Hematopoietic multipotent progenitor cell treated with erythropoietin and hydrocortisone succinate and interleukin-3 and kit ligand, for 4 days (in vitro differentiated cells): ENCODE results near the gene PINK1.
"Not testable (repeated sequence)": the region's sequence is repeated elsewhere in the genome, so short reads cannot be mapped to it uniquely, and the experiment has no call there.

Experiments
- DNase-seq: peaks from one replicate; pipeline ENCODE4 v3.0.0-alpha.2; 2015

PINK1 gene

DNA sequence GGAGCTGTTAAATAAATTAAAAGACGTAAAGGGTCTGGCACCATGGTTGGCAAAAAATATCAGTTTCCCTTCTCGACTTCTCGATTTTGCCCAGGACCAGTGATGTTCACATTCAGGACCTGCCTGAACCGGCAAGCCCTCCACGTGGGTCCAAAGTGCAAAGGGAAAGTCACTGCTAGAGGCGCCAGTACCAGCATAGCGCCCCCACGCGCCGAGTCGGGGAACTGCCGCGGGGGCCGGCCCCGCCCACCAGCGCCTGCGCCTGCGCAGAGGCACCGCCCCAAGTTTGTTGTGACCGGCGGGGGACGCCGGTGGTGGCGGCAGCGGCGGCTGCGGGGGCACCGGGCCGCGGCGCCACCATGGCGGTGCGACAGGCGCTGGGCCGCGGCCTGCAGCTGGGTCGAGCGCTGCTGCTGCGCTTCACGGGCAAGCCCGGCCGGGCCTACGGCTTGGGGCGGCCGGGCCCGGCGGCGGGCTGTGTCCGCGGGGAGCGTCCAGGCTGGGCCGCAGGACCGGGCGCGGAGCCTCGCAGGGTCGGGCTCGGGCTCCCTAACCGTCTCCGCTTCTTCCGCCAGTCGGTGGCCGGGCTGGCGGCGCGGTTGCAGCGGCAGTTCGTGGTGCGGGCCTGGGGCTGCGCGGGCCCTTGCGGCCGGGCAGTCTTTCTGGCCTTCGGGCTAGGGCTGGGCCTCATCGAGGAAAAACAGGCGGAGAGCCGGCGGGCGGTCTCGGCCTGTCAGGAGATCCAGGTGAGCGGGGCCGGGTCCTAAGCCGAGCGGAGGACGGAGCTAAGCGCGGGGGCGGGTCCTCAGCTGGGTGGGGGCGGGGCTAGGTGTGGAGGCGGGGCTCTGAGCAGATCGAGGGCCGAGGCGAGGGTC is at the start of gene PINK1:
TSS of gene PINK1 (plus strand) at position 269 of the 875 bp plus-strand sequence. CDS start at position 360, 91 bp downstream.
- DNase-seq: peak; percentile 87

DNA sequence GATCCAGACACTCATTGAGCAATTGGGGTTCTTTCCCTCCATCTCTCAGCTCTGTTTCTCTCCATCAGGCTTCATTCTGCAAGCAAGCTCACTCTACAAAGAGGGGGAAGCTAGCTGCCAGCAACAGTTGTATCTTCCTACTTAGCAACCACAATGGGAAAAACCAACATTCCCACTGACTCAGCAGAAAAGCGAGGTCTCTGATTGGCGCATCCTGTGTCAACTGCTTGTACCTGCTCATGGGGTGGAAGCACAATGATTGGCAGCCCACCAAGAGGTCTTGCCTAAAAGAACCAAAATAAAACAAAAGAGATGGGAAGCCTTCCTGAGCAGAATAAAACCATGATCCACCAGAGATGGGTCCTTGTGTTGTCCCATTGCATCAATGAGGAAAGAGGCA is 48.4 kb upstream of the PINK1 start:
- no peak for DNase-seq

DNA sequence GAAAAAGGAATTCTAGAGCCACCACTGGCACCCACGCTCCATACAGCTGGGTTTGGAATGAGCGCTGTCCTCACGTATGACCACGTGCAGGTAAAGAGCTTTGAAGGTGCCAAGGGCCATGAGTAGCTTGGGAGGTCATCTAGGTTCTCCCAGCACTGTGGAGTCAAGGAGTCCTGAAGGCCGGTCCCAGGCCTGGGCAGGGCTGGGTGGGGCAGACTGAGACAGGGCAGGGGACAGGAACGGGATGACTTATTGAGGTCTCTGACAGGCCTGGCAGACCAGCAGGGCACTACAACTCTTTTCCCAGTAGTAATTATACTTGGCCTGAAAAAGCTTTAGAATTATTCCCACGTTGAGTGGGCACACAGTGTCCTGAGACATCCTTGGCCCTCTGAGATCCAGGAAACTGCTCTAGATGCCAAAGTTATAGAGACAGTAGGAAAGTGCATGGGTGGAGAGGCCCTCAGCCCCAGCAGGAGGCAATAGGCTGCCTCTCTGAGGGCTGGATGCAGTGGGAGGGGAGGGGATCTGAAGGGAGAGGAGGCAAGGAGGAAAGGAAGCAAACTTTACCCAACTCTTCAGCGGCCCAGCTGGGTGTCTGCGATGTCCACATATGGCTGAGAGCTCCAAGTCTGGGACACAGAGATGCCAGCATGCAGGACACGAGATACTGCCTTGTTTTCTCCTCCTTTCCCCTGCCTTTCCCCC is 46.2 kb upstream of the PINK1 start:
- DNase-seq: no peak

DNA sequence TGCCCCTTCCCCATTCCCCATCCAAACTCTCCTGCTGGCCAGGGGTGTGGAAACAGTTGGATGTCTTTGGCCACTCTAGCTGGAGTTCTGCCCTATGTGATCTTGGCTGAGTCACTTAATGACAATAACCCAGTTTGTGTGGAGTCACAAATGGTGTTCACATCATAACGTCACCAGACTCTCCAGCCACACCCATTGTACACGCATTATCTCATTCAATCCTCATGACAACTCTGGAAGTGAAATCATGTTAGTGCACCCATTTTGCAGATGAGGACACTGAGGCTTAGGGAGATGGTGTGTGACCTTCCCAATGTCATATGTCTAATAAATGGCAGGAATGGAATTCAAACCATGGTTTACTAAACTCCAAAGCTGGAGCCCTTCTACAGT is 45.6 kb upstream of the PINK1 start:
- DNase-seq: no peak

DNA sequence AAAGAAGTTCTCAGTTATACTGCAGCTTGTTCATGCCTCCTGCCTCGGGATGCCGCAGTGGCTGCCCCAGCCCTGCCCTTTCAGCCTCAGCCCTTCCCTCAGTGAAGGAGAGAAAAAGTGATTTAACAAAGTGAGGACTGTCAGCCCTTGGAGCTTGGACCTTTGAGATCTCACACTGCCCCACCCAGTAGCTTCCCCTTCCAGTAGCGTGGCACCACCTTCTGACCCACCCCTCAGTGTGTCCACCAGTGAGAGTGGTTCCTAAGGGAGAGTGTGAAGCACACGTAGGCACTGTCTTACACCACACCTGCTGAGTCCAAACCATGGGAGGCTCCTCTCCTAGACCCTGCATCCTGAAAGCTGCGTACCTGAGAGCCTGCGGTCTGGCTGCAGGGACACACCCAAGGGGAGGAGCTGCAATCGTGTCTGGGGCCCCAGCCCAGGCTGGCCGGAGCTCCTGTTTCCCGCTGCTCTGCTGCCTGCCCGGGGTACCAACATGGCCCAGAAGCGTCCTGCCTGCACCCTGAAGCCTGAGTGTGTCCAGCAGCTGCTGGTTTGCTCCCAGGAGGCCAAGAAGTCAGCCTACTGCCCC is 44.5 kb upstream of the PINK1 start, which contains the start of gene CDA:
TSS of gene CDA (plus strand) at position 464 of the 592 bp plus-strand sequence. CDS start at position 497, 33 bp downstream.
- DNase-seq: no peak

DNA sequence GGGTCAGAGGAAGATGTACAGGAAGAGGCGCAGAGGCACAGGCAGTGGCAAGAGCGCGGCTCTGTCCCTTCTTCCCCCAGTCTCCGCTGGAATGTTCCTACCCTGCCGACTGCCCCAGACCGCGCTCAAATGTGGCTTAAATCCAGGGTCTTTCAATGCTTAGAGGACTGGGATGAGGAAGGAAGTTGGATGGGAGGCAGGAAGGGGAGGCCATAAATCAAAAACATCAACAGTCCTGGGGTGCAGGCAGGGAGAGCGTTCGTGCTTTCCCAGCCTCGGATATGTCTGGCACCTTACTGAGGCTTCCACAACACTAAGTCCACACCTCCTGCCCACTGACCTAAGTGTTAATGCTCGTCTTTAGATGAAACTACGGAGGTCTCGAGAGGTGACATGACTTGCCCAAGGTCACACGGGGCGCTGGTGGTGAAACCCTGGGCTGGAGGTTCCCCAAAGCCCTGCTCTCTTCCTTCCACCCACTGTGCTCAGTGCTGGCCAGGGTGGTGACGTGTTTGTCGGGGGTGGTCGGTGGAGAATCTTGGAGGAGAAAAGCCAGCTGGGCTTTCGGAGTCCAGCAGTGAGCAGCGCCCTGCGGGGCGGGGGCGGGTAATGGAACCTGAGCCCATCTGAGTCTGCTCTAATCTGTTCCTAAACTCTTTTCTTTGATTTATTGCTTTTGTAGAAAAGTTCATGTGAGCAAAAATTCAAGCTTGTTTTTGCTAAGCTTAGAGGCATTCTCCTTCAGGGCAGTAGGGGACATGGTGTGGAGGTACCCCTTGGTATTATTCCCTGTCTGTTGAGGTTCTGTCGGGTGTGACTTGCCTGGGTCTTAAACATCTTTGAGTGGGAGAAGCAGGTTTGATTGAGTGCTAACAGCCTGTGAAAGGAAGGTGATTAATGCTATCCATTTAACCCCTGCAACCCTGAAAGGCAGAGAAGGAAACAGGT is 43.7 kb upstream of the PINK1 start:
- no peak for DNase-seq

DNA sequence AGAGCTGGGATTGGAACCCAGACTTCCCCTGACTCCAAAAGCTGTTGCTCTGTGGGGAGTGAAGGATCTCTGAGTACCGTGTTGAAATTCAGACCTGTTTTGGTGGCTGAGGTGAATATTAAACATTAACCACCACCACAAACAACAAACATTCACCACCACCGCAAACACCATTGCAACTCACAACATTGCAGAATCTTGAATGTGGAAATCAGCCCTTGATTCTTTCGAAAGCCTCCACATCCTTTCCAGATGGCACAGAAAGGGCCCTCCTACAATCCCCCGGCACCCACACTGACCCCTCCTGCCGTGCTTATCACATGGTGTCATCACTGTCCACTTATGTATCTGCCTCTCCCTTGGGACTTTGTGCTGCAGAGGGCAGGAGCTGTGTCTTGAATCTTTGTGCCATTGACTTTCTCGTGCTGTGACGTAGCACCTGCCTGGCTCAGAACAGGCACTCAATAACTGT is 42.9 kb upstream of the PINK1 start:
- peak; percentile 72 for DNase-seq

DNA sequence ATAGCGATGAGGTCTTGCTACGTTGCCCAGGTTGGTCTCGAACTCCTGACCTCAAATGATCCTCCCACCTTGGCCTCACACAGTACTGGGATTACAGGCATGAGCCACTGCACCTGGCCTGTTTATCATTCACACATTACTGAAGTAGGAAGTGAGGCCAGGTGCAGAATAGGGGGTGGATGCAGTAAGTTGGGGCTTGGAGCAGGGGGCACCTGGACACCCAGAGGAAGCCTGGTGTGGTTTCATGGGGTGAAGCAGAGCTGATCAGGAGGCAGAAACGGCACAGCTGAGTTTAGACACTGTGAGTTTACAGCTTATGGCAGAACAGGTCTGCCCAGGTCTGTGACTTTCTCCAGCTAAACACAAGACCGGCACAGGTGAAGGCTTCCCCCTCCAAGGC is 39.5 kb upstream of the PINK1 start:
- no peak for DNase-seq

DNA sequence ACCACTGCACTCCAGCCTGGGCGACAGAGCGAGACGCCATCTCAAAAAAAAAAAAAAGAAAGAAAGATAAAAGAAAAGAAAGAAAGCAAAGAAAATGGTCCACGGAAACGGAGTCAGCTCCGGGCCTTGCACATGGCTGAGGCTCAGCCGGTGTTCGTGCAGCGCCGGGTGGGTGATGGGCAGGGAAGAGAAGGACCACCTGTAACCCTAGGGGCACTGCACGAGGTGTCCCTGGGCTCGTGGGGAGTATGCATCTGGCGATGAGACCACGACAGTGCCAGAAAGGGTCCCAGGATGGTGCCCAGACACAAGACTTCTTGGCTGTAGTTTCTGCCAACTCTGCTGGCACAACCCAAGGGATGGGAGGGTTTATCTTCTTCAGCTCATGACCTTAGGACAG is 38.5 kb upstream of the PINK1 start:
- DNase-seq: no peak

DNA sequence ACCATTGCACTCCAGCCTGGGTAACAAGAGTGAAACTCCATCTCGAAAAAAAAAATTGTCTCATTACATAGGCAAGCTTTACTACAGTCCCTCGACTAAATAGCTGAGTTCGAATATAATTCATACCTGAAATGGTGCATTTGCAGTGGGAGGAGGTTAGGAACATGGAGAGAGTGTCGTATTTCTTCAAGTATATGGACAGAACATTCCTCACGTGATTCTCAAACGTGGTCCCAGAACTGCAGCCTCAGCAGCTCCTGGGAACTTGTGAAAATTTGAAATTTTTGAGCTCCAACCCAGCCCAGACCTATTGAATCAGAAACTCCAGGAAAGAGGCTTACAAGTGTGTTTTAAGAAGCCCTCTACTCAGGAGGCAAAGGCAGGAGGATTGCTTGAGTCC is 37.2 kb upstream of the PINK1 start:
- DNase-seq: no peak

DNA sequence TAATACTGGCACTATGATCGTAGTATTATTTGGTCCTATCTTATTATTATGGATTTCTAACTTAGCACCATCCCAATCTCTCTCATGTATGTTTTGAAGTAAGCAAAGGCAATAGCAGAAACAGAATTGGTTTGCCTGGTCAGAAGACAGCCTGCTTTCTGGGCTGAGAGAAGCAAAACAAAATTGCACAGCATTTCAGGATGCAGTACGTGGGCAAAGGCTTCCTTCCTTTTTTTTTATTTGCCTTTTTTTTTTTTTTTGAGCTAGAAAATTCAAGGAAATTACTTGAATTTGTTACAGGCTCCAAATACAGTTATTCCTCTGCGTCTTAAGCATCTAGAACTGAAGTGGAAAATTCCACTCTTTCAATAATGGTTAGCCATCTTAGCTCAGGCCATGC is 35.6 kb upstream of the PINK1 start:
- DNase-seq: peak; percentile 52

DNA sequence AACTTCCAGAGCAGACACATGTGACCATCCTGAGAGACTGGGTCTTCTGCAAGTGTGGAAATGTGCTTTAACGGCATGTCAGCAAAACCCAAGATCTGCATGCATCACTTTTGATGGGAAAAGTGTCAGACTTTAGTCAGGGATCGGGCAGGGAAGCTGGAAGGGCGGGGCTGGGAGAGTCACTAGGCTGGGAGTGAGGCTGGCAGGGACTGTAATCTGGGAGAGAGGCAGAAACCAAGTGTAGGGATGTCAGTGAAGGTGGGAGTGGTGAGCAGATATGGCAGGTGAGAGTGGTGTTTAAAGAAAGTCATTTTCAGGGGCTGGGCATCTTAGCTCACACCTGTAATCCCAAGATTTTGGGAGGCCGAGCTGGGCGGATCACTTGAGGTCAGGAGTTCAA is 33.1 kb upstream of the PINK1 start:
- DNase-seq: no peak

DNA sequence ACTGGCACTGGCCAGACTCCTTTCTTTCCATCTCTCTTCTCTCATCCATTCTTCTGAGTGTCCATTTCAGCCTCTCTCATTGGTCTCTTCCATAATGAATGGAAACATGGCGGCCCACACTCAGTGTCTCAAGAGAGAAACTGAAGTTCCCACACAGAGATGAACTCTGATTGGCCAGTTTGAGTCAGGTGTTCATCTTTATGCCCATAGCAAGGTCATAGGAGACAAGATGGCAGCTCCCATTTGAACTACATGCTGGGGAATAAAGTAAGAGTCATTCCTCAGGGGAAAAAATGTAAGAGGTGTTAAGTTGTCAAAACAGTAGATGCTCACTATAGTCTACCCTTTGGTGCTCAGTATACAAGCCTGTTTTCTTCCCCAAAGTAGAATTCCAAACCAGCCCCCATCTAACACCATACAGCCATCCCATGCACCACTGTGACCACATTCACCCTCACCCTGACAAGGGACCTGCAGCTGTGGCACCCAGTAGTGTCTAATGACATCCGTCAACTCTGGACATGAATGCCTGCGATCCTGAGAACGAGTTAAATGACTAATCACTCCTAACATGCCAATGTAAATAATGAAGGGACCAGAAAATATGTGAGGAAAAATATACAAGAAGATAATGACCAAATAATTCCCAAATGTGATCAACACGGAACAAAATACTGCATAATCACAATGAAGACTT is 32.0 kb upstream of the PINK1 start:
- no peak for DNase-seq

DNA sequence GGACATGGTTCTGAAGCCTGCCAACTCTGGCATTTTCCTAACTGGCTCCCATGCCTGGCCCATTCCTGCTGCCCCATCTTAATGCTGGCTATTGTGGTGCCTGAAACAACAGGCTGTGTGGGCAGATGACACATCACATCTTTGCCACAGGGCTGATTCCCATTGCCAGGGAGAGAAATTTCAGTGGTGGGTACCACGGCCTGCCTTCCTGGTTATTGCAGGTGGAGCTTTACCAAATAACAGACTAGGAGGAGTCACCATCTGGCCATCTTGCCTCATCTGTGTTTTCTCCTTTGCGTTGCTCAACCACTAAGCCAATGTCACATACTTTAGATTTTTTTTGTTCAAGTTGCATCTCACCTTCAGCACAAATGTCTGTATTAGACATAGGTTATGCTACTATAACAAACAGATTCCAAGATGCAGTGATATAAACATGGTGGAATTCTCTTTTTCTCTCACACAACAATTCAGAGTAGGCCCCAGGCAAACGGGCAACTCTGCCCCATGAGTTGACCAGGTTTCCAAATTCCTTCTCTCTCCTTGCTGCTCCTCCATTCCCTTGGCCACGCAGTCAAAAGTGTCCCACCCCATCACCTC is 30.3 kb upstream of the PINK1 start:
- DNase-seq: no peak

DNA sequence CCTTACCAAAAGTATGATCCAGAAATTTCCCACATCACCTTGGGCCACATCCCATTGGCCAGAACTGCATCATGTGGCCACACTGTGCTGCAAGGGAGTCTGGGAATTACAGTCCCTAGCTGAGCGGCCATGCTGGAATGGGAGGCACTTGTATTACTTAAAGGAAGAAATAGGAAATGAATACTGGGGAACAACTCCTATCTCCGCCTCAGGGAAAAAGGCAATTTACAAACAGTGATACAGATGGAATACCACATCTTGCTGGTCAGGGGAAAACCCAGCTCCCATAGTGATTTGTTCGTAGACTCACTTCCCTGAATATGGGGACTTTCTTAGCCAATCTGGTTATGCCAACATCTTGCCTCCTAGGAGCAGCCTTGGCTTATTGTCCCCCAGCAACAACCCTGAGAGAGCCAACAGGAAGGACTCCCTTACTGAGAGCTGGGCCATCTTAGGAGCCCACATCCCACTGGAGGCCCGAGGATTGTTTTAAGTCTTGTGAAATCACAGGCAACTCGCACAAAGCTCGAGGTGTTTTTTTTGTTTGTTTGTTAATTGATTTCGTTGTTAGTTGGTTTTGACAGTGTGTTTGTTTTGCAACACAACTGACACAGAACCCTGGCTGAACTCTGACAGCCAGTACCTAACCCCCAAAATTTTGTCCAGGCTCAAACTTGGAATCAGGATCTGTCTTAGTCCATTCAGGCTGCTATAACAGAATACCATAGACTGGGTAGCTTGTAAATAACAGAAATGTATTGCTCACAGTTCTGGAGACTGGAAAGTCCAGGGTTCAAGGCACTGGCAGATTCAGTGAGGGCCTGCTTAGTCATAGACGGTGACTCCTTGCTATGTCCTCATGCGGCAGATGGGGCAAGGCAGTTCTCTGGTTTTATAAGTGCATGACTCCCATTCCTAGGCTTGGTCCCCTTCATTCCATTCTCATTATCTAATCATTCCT is 29.5 kb upstream of the PINK1 start:
- DNase-seq: no peak

DNA sequence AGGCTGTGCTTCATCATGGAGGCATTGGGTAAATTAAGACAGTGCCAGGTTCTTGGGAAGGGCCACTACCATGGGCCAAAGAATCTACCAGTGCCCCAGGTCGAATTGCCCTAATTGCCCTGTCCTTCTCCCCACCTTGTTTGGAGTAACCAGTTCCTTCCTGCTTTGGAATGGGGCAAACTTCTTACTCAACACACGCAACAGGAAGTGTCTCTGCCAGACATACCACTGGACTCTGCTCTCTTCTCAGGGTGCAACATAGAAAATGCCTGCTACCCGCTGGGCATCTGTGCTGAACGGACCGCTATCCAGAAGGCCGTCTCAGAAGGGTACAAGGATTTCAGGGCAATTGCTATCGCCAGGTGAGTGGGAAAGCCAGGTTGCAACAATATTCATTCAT is 28.6 kb upstream of the PINK1 start:
- DNase-seq: peak; percentile 17

DNA sequence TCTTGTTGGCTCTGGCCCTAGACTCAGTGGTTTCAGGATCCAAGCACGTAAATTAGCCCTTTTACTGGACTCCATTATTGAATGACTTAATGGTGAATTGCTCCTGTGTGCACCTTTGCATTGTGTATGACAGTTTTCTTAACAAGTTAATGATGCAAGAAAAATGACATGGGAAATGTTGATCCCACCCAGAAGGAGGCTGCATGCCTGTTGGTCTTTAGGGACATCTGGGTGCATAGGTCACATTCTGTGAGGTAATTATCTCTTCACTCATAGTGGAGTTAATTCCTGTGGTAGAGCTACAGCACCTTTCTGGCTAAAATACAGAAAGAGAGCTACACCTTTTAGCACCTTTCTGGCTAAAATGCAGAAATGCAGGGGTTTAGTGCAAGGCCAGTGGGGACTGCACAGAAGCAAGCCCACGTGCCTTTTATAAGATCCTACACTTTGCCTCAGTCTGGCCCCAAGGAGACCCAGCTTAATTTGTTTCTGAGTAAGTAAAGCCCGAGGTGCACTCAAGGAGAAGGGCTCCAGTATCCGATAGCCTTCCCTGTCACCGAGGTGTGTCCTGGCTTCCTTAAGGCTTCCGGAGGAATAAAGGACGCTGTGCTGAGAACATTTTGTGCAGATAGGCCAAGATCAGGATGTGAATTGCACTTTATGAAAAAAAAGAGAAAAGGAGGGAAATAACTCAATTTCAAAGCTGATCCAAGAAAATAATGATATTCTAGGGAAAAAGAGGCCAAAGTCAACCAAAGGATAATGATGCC is 26.3 kb upstream of the PINK1 start:
- DNase-seq: not testable (repeated sequence)

DNA sequence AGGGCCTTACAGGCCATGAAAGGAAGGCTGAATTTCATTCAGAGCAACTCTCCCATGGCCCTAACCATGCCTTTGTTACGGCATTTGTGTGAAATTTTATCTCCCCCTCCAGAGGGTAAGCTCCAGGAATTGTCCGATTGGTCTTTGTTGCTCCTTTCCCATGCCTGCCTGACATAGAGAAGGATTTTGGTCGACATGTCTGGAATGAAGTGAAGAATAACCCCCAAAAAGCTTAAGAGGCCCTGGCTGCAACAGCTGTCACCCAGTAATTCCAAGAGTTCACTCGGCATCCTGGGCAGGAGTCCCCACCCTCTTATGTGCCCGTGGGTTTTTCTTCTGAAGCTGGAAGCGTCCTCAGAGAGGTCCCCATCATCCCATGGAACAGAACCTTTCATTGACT is 23.7 kb upstream of the PINK1 start:
- no peak for DNase-seq

DNA sequence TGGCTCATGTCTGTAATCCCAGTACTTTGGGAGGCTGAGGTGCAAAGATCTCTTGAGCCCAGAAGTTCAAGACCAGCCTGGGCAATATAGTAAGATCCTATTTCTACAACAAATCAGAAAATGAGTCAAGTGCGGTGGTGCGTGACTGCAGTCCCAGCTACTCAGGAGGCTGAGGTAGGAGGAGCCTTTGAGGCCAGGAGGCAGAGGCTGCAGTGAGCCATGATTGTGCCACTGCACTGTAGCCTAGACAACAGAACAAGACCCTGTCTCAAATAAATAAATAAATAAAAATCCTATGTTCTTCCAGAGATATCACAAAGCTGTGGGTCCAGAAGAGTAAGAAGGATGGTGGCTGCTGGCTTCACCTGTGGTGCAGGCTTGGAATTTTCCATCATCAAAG is 22.3 kb upstream of the PINK1 start:
- DNase-seq: no peak
